Neural progenitor cell (in vitro differentiated cells): ENCODE data around the gene ABCC3.

Experiments used
- EZH2 ChIP-seq: fragments of 200-600 bp; sonication (generic); IDR thresholded peaks from 2 replicates; pipeline ENCODE4 v1.6.1; 2017; ENCODE audit warnings: antibody characterized with exemption, mild to moderate bottlenecking, moderate library complexity
- EZH2phosphoT487 ChIP-seq: fragments of 200-600 bp; sonication (generic); IDR thresholded peaks from 2 replicates; pipeline ENCODE4 v1.6.1; 2017; ENCODE audit warnings: antibody characterized with exemption
- TF ChIP-seq, protein P1 (sequence below): fragments of 200-600 bp; sonication (generic); IDR thresholded peaks from 2 replicates; pipeline ENCODE4 v1.5.1; 2017; ENCODE audit warnings: antibody characterized with exemption, mild to moderate bottlenecking

DNA sequence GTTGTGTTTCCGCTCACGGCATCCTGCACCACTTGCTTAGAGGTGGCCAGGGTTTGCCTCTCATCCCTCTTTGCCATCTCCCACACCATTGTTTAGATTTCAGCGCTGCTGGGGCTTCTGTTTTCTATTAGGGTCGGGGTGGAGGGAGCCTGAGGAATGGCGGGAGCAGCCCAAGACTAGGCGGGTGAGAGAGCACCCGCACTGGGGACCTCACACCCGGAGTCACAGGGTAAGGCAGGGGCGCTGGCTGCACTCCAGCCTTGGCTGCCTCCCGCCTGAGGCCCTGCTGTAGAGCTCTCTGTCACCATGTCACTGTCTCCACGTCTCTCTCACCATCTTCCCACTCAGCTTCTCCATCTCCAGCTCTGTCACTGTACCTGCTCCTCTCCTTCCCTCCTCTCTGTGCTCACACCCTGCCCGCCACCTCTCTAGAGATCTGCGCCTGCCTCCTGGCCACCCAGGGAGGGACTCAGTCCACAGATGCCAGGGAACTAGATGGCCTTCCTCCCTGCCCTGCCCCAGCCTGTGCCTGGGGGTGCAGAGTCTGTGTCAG lies 32.8 kb upstream of the ABCC3 start:
- TF ChIP-seq, protein P1, sequence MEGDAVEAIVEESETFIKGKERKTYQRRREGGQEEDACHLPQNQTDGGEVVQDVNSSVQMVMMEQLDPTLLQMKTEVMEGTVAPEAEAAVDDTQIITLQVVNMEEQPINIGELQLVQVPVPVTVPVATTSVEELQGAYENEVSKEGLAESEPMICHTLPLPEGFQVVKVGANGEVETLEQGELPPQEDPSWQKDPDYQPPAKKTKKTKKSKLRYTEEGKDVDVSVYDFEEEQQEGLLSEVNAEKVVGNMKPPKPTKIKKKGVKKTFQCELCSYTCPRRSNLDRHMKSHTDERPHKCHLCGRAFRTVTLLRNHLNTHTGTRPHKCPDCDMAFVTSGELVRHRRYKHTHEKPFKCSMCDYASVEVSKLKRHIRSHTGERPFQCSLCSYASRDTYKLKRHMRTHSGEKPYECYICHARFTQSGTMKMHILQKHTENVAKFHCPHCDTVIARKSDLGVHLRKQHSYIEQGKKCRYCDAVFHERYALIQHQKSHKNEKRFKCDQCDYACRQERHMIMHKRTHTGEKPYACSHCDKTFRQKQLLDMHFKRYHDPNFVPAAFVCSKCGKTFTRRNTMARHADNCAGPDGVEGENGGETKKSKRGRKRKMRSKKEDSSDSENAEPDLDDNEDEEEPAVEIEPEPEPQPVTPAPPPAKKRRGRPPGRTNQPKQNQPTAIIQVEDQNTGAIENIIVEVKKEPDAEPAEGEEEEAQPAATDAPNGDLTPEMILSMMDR, result no peak
- TF ChIP-seq EZH2 (no peak), EZH2phosphoT487 (no peak)
